ENCODE measurements around the gene CREB5.
"Not testable (repeated sequence)": the region's sequence is repeated elsewhere in the genome, so short reads cannot be mapped to it uniquely, and the experiment has no call there.

Gene CREB5, protein sequence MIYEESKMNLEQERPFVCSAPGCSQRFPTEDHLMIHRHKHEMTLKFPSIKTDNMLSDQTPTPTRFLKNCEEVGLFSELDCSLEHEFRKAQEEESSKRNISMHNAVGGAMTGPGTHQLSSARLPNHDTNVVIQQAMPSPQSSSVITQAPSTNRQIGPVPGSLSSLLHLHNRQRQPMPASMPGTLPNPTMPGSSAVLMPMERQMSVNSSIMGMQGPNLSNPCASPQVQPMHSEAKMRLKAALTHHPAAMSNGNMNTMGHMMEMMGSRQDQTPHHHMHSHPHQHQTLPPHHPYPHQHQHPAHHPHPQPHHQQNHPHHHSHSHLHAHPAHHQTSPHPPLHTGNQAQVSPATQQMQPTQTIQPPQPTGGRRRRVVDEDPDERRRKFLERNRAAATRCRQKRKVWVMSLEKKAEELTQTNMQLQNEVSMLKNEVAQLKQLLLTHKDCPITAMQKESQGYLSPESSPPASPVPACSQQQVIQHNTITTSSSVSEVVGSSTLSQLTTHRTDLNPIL

DNA sequence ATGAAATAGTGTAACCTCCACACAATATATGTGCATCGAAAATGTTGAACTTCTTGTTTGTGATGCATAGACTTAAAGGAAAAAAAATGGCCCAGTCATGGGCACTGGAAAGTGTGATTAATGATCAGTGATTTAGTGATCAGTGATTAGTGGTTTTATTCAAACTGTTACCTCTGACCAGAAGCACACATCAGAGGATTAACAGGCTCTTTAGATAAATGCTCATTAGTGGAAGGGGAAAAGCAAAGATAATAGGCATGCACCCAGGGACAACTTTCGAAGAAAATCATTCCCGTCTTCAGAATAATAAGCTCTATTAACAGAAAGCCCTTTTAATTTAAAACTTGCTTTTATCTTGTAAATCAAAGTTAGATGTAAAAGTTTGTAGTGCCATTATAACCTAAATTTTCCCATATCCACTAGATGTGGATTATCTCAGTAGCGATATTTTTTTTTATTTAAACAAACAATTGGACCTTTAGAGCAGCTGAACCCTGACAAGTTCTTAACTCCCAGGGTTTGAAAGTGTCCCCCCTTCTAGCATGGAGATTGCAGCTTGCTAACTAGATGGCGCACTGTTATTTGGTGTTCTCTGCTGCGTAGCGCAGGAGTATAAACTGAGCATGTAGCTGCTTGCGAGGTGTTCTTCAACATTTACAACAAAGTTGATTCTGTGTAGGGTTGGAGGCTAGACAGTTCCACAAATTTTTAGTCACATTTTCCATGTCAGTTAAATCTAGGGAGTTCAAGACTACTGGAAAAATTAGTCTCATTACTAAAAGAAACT, at the start of gene CREB5:
TSS of gene CREB5 (plus strand) at position 643 of the 787 bp plus-strand sequence. CDS start 397 bp downstream, outside the sequence.
- no peak for DNase-seq

DNA sequence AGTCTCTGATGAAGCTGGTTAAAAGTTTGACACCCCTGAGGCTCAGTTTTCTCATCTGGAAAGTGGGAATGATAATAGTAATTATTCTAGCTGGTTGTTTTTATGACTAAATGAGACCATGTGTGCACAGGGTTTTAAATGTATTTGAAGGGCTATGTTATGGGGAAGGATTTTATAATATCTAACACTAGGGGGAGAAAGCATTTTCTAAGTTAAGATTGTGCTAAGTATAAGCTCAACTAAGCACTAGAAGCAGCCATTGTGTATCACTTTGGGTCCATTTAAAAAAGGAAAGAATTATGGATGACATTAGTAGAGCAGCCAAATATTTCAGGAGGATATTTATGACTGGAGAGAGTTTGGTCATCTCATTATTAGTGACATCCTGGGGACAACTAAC, 49.5 kb upstream of the CREB5 start:
- no peak for DNase-seq

DNA sequence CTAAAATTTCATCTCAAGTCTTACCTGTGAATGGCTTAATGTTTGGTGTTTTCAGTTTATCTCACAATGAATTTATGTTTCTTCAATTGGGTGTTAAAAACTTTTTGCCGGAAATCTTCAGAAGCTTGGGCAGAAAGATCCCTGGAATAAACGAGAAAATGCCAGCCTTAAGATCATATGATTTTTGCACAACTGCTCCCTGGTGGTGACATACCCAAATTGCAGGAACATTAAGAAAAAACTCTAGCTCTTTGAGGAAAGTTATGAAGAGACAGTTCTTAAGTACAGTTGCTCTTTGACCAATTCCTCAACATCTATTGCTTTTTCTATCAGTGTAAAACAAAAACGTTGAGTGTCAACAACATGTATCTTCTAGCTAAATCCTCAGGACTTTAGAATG, 48.2 kb upstream of the CREB5 start:
- no peak for DNase-seq

DNA sequence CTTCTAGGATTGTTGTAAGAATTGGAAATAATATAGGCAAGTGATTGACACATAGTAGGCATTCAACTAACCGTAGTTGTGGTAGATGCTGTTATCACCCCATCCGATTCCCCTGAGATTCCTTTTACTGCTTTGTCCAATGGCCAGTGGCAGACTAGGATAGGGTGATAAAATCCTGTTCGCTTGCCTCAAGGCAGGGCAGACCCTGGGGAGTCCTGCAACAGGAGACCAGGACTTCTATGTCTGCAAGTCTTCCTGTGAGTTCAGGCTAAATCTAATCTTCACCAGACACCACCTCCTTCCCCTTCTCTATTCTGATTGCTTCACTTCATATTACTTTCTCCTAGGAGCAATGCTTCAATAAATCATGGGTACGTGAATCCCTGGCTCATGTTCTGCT, 42.8 kb upstream of the CREB5 start:
- no peak for DNase-seq

DNA sequence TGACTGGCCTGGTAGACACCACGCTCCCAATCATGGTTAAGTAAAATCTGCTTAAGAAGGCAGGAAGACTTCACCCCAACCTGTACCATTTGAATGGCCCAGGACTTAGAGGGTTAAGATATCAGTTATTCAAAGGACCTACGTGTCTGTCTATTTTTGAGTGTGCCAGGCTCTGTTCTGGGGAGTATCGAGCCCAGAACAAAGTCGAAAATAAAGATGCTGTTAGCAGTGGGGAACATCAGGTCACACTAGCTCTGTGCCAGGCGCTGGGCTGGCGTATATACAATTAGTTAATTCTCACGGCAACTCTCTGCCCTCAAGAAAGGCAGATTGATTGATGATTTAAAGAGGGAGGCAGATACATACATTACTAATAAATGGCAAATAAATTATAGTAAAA, 40.5 kb upstream of the CREB5 start:
- DNase-seq: no peak

DNA sequence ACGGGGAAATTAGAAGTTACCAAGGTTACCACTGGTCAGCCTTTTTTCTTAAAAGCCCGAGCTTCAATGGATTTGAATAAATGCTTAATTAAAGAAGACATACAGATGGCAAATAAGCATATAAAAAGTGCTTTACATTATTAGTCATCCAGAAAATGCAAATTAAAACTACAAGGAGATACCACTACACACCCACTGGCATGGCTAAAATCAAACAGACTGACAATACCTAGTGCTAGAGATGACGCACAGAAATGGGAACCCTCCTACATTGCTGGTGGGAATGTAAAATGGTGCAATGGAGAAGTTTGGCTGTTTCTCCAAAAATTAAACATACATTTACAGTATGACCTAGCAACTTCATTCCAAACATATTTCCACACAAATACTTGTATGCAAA, 38.3 kb upstream of the CREB5 start:
- no peak for DNase-seq

DNA sequence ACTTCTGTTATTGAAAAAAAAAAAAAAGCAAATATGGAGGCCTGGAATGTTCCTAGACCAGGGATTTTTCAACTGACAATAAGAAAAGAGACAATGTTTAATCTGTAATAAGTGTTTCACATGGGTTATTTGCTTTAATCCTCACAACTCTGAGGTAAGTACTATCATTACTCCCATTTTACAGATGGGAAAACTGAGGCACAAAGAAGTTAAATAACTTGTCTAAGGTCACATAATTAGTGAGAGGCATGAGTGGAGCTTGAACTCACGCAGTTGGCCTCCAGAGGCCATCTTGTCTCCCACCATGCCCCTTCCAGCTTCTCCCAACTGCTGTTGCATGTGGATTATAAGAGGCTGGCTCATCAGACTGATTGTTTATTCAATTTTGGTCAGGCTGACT, 36.6 kb upstream of the CREB5 start:
- no peak for DNase-seq

DNA sequence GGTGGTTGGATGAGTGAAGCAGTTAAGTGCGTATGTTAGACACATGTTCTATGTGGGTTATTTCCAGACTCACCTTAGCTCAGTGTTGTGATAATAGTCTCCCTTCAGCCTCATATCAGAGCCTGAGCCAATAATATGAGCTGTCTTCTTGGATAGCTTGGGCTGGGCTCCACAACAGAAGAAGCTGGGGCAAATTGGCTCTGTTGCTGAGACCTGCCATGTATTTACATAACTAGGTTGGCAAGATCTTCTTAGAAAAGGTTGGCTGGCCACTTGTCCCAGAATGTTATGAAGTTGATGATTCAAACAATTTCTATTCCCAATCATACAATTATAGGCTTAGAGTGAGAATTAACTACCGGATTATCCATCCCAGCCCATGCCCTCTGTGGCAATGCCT, 35.7 kb upstream of the CREB5 start:
- DNase-seq: no peak

DNA sequence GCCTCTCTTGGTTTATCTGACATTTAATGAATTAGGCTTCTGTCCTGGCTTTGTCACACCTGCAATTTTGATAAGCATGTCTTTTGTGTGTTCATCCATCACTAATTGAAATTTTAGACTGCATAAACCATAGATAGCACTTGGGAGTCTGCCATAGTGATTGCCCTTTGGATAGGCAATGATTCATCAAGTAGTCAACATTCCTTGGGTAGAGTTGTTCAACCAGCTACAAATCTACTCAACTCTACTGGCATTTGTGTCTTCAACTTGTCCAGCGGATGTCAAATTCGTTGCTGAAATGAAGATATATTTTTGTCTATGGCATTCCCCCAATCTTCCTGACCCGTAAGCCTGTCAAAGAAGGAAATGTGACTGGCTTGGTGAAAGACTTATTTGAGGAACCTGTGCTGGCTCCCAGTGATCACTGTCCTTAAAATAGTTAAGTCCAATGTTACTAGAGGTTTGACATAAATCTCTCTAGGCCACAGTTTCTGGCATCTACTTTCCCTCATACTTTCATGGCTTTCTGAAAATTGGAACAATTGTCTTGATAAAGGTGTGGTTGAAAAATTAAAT, 33.7 kb upstream of the CREB5 start:
- no peak for DNase-seq

DNA sequence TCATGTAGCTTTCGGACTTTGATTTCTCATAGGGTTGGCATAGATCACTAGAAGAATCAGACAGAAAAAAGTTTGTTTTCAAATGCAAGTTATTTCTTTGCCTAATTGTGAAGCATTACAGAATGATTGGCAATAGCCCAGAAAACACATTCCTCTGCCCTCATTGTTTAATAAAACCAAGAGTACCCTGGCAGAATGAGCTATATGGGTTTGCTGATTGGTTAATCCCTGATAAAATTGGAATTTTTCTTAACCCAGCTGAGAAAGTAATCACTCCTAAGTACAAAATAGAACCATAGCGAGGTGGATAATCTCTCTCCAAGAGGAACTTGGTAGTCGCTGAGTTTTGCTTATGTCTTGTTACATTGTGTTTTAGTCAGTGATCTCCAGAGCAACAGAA, 30.9 kb upstream of the CREB5 start:
- no peak for DNase-seq

DNA sequence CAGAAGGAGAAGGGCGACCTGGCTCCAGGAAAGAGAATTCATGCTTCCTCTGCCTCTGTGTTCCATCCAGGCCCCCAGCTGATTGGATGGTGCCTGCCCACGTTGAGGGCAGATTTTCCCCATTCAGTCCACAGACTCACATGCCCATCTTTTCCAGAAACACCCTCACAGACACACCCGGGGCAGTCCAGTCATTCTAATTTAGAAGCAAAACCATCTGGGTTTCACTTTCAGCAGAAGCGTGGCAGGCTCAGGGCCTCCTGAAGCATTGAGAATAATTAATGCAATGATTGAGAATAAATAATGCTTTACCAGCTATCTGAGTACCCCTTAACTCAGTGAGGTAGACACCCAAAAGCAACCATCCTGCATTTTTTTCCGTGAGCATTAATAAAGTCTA, 30.2 kb upstream of the CREB5 start:
- no peak for DNase-seq

DNA sequence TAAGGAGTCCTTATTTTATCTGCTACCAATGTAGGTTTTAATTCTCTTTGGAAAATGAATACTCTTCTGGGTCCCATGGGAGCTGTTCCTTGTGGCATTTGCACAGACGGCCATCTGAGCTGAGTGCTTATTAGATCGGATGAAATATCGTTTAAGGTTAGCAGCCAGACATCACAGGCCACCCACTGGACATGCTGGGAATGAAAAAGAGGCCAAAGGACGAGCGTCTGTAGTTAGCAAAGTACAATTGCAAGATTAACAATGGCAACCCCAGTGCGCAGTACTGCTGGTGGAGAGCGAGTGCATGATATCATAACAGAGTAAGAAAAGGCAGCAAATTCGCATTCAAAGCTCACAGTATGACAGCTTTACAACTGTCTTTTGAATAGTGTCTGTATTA, 28.3 kb upstream of the CREB5 start:
- no peak for DNase-seq

DNA sequence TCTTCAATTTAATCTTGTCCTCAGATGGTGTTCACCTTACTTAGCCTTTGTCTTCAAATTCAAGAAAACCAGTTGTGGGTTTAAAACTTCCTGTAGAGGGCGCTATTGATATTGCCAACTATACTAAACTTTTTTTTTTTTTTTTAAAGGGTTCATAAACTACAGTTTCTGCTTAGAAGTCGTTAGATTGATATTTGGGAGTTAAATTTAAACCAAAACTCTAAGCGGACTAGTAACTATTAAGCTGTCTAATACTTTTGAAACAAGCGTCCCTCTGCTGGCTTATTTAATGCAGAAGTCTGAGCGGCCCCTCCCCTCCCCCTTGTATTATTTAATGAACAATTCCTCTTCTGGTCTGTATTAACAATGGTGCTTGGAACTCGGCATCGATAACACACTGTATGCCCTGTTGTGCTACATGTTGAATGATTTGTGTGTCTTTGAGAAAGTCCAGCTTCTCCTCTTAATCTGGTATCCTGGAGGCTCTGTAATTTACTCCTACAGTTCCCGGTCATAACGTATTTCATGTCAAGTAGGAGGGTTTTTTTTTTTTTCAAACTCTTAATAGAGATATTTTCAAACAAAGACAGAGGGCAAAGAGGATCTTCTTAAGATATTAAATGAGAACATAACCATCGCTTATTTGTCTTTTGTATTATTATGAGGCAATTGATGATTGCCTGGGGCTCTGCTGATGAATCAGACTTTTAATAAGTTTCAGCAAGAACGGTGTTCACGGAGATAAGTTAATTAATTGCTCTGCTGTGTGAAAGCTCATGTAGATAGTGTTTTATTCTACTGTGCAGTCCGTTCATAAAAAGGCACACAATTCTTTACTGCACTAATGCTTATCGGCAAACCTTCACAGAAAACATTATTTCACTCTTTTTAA, 22.6 kb upstream of the CREB5 start:
- DNase-seq: peak; percentile 56

DNA sequence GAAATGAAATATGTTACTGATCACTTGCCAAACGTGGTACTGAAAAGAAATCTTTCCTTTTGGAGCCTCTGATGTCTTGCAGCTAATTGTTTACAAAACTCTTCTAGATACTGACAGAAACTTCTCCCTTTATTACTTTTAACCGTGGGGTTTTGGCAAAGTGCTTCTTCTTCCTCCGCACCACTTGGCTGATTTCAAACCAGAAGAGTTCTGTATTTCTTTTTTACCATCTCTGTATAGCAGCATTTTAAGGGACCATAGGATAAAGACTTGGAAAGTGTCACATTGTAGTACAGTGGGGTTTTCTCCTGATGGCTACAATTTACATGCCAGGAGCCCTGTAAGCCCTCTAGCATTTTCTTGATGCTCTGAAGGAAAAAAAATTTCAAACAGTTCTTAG, 21.9 kb upstream of the CREB5 start:
- no peak for DNase-seq

DNA sequence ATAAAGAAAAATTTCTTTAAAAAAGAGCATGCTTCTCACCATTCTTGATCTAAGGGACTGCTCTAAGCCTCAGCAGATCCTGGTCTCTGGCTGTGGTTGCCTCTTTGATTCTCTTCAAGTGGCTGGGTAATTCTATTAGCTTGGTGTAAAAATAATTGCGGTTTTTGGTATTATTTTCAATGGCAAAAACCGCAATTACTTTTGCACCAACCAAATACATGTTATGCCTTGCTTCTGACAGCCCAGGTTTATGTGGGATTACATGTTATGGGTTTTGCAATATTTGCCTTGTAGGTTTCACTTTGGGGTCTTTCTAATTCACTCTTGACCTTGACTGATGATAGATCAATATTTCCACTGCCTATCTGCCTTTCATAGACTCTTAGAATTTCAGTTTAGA, 20.0 kb upstream of the CREB5 start:
- DNase-seq: no peak

DNA sequence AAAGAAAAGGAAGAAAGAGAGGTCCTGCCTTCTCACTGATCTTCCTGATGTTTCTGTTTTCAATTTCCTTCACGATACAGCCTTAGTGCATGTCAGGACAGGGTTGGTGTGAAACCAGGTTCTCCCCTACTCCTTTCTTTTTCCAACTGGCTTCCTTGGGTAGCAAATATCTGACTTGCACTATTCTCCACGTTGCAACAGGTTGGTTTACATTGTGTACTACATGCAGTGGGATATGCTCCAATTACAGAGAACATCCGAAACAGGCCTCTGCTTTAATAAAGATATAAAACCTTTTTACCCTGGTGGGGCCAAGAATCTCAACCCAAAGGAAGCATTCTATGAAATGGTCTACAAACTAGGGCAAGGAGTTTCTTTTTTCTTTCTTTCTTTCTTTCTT, 16.9 kb upstream of the CREB5 start:
- no peak for DNase-seq

DNA sequence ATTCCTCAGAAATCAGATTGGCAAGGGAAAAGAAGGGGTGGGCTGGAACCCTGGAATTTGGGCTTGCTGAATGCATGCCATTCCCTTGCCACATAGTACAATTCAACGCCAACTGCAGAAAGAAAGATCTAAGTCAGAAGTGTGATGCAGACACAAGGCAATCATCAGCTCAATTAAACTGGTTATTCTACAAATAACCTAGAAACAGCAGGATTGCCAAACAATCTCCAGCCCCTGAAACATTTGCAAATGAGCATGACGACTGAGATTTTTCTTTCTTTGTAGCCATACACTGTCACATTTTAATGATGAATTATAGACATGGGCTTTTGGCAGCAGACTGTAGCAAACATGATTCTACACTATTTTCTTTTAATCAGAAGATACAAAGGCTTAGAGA, 16.5 kb upstream of the CREB5 start:
- no peak for DNase-seq

DNA sequence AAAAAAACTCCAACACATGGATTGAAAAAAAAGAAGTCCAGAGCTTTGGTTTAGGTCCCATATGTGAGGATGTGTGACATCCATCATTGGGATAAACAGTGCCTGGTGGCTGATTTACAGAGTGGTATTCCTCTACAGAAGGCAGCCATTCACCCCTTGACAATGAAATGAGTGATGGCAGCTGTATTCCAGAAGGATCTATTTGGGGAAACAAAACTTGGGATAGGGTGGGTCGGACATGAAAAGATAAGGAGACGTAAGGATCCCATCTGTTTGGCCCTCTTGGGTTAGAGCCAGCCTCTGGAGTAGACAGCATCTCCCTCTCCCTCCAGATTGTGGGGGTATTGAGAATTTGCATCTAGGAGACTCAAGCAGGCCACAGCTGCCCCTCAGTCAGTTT, 15.2 kb upstream of the CREB5 start:
- DNase-seq: no peak

DNA sequence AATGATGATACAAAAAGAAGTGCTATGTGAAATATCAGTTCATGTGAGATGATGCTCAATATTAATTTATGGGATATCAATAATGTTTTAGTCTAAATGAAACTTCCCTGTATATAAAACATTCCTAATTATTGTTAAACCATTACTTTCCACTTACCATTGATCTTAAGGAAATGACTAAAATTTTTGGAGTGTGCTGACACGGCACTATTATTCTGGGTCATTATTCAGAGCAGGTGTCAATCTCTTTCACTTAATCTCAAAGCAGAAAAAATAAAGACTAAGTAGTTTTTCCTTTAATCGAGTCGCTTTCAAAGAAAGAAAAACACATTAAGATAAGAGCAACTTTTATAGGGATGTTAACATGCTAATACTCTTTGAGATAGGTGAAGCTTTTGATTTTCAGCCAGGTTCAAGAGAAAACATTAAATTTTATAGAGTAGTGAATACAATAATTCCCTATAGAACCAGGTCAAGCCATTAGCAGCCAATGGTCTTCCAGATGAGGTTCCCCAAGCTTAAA, 11.4 kb upstream of the CREB5 start:
- no peak for DNase-seq

DNA sequence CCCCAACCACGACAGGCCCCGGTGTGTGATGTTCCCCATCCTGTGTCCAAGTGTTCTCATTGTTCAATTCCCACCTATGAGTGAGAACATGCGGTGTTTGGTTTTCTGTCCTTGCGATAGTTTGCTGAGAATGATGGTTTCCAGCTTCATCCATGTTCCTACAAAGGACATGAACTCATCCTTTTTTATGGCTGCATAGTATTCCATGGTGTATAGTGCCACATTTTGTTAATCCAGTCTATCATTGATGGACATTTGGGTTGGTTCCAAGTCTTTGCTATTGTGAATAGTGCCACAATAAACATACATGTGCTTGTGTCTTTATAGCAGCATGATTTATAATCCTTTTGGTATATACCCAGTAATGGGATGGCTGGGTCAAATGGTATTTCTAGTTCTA, 10.8 kb upstream of the CREB5 start:
- DNase-seq: not testable (repeated sequence)

DNA sequence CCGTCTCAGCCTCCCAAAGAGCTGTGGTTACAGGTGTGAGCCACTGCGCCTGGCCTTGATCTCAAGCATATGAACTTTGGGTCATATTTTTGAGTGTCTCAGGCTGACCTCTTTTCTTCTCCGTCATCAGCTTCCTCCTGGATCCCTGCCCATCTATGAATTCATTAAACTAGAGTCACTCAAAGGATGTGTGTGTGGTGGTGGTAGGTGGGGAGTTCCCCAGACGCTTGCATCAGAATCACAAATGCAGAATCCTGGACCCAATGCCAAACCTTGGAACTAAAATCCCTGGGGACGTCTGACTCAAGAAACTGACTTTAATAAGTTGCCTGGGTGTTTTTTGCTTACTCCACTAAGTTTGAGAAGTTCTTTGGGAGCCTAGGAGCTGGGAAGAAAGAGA, 6.7 kb upstream of the CREB5 start:
- no peak for DNase-seq

DNA sequence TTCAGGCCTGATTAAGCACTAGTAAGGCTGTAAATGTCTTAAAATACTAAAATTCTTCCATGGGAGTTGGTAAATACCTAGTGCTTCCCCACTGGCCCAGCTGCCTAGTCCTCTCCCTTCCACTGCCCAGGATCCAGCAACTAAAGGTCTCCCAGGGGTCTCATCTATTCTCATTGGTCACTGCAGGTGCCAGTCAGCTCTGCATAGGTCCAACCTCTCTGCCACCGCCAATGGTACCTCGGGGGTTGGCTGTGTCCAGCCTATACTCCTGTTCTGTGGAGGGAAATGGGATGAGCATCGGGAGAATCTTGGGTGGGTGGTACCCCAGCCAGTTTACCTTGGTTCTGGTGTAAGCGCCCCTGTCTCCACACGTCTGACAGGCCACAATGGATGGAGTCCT, 6.1 kb upstream of the CREB5 start:
- no peak for DNase-seq

DNA sequence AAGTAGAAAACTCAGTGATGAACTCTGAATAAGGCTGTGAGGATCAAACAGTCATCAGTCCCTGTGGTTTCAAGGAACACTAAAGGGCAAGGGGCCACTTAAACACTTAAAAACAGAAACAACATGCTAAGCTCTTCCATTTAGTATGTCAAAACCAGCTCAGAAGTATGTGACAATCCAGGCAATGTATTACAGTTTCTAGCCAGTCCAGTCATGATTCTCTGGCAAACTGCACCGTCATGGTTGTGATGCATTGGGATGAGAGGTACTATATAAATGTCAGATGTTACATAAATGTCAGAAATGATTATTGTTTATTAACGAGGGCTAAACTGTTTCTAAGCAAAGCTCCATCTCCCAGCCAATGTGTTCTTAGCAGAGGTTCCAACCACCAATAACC, 4.7 kb upstream of the CREB5 start:
- no peak for DNase-seq
